Keratinocyte (primary cell): Measurements from ENCODE around the gene PEDS1. TPM values are rescaled to one million over a fixed set of nuclear protein-coding genes. Genes with fewer than 3 reads are reported as not detected.

Source experiments
- DNase-seq: peaks from one replicate; pipeline ENCODE4 v3.0.0-alpha.2; 2011; ENCODE audit warnings: low read depth, missing footprints, low spot score
- FAIRE-seq: peaks from 2 replicates; lab custom pipeline; 2011; peaks lifted over from hg19 to GRCh38; lab: Jason Lieb, UNC
- H2AFZ ChIP-seq: 2 replicates; pipeline ENCODE4 v1.6.0; 2012; ENCODE audit warnings: low read length, control low read depth, inconsistent platforms; ENCODE audit not compliant: control insufficient read depth
- H3K27ac ChIP-seq: 2 replicates; pipeline ENCODE4 v1.5.1; 2011; ENCODE audit warnings: low read length; ENCODE audit not compliant: control insufficient read depth, insufficient read depth
- H3K27me3 ChIP-seq: 3 replicates; pipeline ENCODE4 v1.6.0; 2011; ENCODE audit warnings: low read length; ENCODE audit not compliant: control insufficient read depth, insufficient read depth; ENCODE audit errors: extremely low read depth
- H3K36me3 ChIP-seq, 2 experiments: 2 replicates in 1 of 2; 3 replicates in 1 of 2; pipeline ENCODE4 v1.5.1; 2011; ENCODE audit warnings: low read length in 2 of 2, mild to moderate bottlenecking in 1 of 2; ENCODE audit not compliant: control insufficient read depth in 2 of 2, insufficient read depth in 2 of 2; ENCODE audit errors: extremely low read depth in 1 of 2
- H3K4me1 ChIP-seq: 3 replicates; pipeline ENCODE4 v1.5.1; 2011; ENCODE audit warnings: low read length; ENCODE audit not compliant: control insufficient read depth, insufficient read depth; ENCODE audit errors: extremely low read depth
- H3K4me2 ChIP-seq: 3 replicates; pipeline ENCODE4 v1.6.0; 2011; ENCODE audit warnings: low read depth, low read length; ENCODE audit not compliant: control insufficient read depth, insufficient read depth; ENCODE audit errors: extremely low read depth
- H3K4me3 ChIP-seq, 3 experiments: fragments of 200-600 bp in 1 of 3; sonication (generic) in 1 of 3; 2 replicates in 2 of 3; 3 replicates in 1 of 3; pipeline ENCODE4 v1.5.1; 2011 to 2016; ENCODE audit warnings: low read length in 3 of 3, mild to moderate bottlenecking in 3 of 3, control low read depth in 2 of 3, inconsistent platforms in 1 of 3, low read depth in 1 of 3, mixed read lengths in 1 of 3, mixed run types in 1 of 3, moderate library complexity in 1 of 3; ENCODE audit not compliant: control insufficient read depth in 2 of 3, insufficient read depth in 2 of 3; ENCODE audit errors: extremely low read depth in 1 of 3
- H3K79me2 ChIP-seq: 2 replicates; pipeline ENCODE4 v1.6.0; 2012; ENCODE audit warnings: low read length; ENCODE audit not compliant: control insufficient read depth, insufficient read depth
- H3K9ac ChIP-seq: 3 replicates; pipeline ENCODE4 v1.6.0; 2011; ENCODE audit warnings: low read length; ENCODE audit not compliant: control insufficient read depth, insufficient read depth; ENCODE audit errors: extremely low read depth
- H3K9me1 ChIP-seq: 3 replicates; pipeline ENCODE4 v1.6.0; 2011; ENCODE audit warnings: low read length; ENCODE audit not compliant: control insufficient read depth, insufficient read depth; ENCODE audit errors: extremely low read depth
- H3K9me3 ChIP-seq: 2 replicates; pipeline ENCODE4 v1.5.1; 2012; ENCODE audit warnings: low read depth, low read length; ENCODE audit not compliant: control insufficient read depth
- H4K20me1 ChIP-seq: 3 replicates; pipeline ENCODE4 v1.6.0; 2011; ENCODE audit warnings: low read length; ENCODE audit not compliant: control insufficient read depth, insufficient read depth; ENCODE audit errors: extremely low read depth
- CTCF ChIP-seq, 3 experiments: IDR thresholded peaks in 1 of 3; conservative IDR thresholded peaks in 1 of 3; optimal IDR thresholded peaks in 1 of 3; 2 replicates in 2 of 3; 3 replicates in 1 of 3; pipeline versions ENCODE3 to v1.5.1; 2011; ENCODE audit warnings: low read length in 3 of 3, mild to moderate bottlenecking in 3 of 3, moderate library complexity in 2 of 3, control low read depth in 1 of 3, inconsistent platforms in 1 of 3; ENCODE audit not compliant: insufficient read depth in 2 of 3; ENCODE audit errors: extremely low read depth in 1 of 3
- EZH2 ChIP-seq: IDR thresholded peaks from one replicate; pipeline ENCODE4 v1.6.1; 2012; ENCODE audit warnings: inconsistent platforms, mild to moderate bottlenecking, low read length, moderate library complexity
- dilution Hi-C: fragments of 300-500 bp; cut with MboI; formaldehyde crosslinking; loops from one replicate; pipeline ENCODE4 v1.7.0; 2020; ENCODE audit warnings: low sequenced_read_pairs; ENCODE audit not compliant: extremely low pct_ligation_motif_present
- polyA plus RNA-seq, 5 experiments: library from polyadenylated mRNA; depleted of rRNA in 3 of 5; stranded (reverse) in 3 of 5; stranded (forward) in 1 of 5; unstranded in 1 of 5; fragments of >200 nt; gene quantifications; 1 replicate in 1 of 5; 2 replicates in 3 of 5; 3 replicates in 1 of 5; pipeline versions ENCODE4 v1.2.1 to v1.2.3, GENCODE V29; 2011 to 2012; ENCODE audit warnings: missing spikeins in 2 of 5, low read depth in 1 of 5, low replicate concordance in 1 of 5

The PEDS1 gene
- polyA plus RNA-seq, 1 donor (not counting 4 experiments of a cell fraction or from before 2014, with no cell fraction given): 48.7 TPM

GRCh38 chr20:50189681-50190250 lies 36.2 kb upstream of the PEDS1 start:
- FAIRE-seq (no peak), DNase-seq (no peak)
- Histone ChIP-seq H3K4me3 (peak overlapping the region; percentile 34 to 90 (median 78)), H3K4me2 (peak overlapping the region; percentile 87), H3K9me1 (no peaks in the 10 kb centered on the region), H2AFZ (peak overlapping the region; percentile 56), H3K4me1 (peaks cover 18% of the 10 kb centered on the region), H3K36me3 (peaks cover 2 to 18% of the 10 kb centered on the region in 2 experiments), H3K27me3 (no peaks in the 10 kb centered on the region), H3K9ac (peak overlapping the region; percentile 98), H3K79me2 (peaks cover 27% of the 10 kb centered on the region), H3K27ac (no peak overlapping the region), H4K20me1 (peaks cover 23% of the 10 kb centered on the region), H3K9me3 (no peaks in the 10 kb centered on the region)
- dilution Hi-C loops: no loop called here
- TF ChIP-seq EZH2: no peak
- TF ChIP-seq CTCF (optimal IDR thresholded peaks at IDR 0.05 in 1 of 3, IDR thresholded peaks at IDR 0.05 in 1 of 3, conservative IDR thresholded peaks at IDR 0.05 in 1 of 3; ENCODE audit: extremely low read depth in 1 of 3, insufficient read depth in 2 of 3, low read length in 3 of 3): no peak

GRCh38 chr20:50188879-50189680 lies 35.6 kb upstream of the PEDS1 start:
- Histone ChIP-seq H3K9ac (no peak overlapping the region), H3K27ac (no peak overlapping the region), H3K27me3 (no peaks in the 10 kb centered on the region), H3K4me3 (no peak overlapping the region), H3K36me3 (peaks cover 2 to 15% of the 10 kb centered on the region in 2 experiments), H2AFZ (no peak overlapping the region), H3K4me2 (no peak overlapping the region), H3K9me1 (no peaks in the 10 kb centered on the region), H3K79me2 (peaks cover 25% of the 10 kb centered on the region), H3K4me1 (peaks cover 14% of the 10 kb centered on the region), H3K9me3 (no peaks in the 10 kb centered on the region), H4K20me1 (peaks cover 16% of the 10 kb centered on the region)
- dilution Hi-C loops: no loop called here
- no peak for DNase-seq
- no peak for FAIRE-seq
- TF ChIP-seq EZH2 (no peak), CTCF (optimal IDR thresholded peaks at IDR 0.05 in 1 of 3, IDR thresholded peaks at IDR 0.05 in 1 of 3, conservative IDR thresholded peaks at IDR 0.05 in 1 of 3; ENCODE audit: extremely low read depth in 1 of 3, insufficient read depth in 2 of 3, low read length in 3 of 3) (no peak)
